GM12801 (cell line): ENCODE results near the gene KDM6A.

Experiments
- TF ChIP-seq, protein P1 (sequence below): IDR thresholded peaks from one replicate; pipeline ENCODE4 v1.5.1; 2011; ENCODE audit warnings: control low read depth; ENCODE audit not compliant: insufficient read length; ENCODE audit errors: extremely low read depth

Gene KDM6A

DNA sequence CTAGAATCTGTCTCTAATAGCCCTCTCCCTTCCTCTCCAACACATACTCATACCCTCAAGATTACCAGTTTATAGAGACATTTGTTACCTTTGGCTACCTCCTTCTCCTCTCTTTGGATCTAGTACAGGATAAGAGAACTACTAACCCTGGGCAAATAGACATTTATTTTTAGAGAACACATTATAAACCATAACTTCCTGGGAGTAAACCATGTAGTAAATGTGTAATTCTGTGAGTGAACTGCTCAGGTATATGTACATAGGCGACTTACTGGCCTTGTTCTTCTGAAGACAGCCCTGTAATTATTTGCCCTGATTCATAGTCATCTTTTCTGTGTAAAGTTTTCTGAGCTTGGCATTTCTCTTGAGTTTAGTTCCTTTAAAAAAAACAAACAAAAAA, 94.2 kb downstream of the KDM6A start:
- TF ChIP-seq, protein P1, sequence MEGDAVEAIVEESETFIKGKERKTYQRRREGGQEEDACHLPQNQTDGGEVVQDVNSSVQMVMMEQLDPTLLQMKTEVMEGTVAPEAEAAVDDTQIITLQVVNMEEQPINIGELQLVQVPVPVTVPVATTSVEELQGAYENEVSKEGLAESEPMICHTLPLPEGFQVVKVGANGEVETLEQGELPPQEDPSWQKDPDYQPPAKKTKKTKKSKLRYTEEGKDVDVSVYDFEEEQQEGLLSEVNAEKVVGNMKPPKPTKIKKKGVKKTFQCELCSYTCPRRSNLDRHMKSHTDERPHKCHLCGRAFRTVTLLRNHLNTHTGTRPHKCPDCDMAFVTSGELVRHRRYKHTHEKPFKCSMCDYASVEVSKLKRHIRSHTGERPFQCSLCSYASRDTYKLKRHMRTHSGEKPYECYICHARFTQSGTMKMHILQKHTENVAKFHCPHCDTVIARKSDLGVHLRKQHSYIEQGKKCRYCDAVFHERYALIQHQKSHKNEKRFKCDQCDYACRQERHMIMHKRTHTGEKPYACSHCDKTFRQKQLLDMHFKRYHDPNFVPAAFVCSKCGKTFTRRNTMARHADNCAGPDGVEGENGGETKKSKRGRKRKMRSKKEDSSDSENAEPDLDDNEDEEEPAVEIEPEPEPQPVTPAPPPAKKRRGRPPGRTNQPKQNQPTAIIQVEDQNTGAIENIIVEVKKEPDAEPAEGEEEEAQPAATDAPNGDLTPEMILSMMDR = no peak

GRCh38 chrX:44970709-44971108, 97.7 kb downstream of the KDM6A start:
- TF ChIP-seq, protein P1 = no peak

DNA sequence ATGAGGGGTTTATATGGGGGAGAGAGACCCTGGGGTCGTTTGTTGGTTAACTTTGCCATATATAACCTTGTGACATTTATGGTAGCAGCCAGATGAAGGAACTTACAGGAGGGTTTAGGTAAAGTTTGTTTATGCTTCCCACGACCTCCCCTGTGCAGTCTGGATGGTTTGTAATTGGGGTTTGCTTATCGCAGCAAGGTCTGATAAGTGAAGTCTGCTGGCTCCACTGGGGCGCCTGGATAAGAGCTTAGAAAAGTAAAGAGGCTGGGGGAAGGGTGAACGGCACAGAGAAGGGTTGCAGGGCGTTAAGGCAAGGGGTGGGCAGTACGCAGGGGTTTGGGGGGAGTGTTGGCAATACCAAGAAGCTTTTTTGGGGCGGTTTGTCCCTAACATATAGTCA, 98.7 kb downstream of the KDM6A start:
- TF ChIP-seq, protein P1 = no peak

DNA sequence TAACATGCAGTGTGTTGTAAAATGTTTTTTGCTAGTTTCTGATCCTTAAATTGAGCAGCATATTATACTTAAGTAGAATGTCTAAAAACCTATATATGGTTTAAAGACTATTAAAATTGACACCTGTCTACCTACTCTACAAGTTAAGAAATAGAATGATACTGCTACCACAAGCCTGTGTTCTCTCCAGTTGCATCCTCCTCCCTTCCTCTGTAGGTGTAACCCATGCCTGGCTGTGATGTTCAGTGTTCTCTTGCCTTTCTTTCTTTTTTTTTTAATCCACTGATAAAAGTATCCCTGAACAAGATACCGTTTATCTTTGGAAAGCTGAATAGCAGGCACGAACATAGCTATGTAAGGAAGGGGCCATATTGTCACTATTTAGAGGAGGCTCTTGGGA, 99.1 kb downstream of the KDM6A start:
- TF ChIP-seq, protein P1 = no peak

DNA sequence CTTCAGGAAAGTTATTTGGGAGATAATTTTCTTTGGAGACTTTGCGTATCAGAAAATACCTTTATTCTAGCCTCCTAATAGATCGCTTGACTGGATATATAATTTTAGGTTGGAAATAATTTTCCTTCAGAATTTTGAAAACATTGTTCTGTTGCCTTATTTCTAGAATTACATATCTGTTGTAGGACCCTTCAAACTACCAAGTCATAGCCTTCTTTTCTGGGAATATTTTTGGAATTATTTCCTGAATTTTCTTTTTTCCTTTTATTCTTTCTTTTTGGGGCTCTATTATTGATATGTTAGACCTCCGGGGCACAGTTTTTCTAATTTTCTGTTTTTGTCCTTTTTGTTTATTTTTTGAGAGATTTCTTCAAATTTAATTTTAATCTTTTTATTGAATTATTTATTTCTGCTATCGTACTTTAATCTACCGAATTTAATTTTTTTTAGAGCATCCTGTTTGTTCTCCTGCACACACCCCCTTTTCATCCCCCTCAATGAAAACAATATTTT, 100.5 kb downstream of the KDM6A start:
- TF ChIP-seq, protein P1 = no peak

DNA sequence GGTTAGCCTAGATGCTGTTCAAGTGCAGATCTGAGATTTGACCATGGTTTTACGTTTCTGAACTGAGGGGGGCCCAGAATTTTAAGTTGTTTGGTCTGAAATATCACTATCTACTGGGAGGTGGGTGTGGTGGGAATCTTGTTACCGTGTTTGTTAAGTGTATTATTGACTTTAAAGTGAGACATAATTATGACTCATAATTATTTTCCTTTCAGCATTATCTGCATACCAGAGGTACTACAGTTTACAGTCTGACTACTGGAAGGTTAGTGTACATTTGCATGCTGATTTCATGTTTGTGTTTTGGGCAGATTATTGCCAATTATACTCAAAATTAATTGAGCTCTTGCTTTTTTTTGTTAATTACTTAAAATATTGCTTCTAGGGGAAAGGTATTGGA, 101.5 kb downstream of the KDM6A start:
- TF ChIP-seq, protein P1 = no peak

GRCh38 chrX:44975666-44976263, 102.8 kb downstream of the KDM6A start:
- TF ChIP-seq, protein P1 = no peak
